ENCODE measurements around the gene TNFRSF4.

The TNFRSF4 gene

GRCh38 chr1:1204998-1205768, 8.8 kb downstream of the TNFRSF4 start:
- H3K4me3 ChIP-seq (replicated peaks; ENCODE audit: low read depth, low read length), result no peak overlapping the region
- no peak for DNase-seq (ENCODE audit: low read depth)
- no peak for TF ChIP-seq CTCF (IDR thresholded peaks at IDR 0.05; ENCODE audit: low read length, missing control alignments)

GRCh38 chr1:1204425-1204920, 9.5 kb downstream of the TNFRSF4 start:
- no peak for DNase-seq (ENCODE audit: low read depth)
- no peak for TF ChIP-seq CTCF (IDR thresholded peaks at IDR 0.05; ENCODE audit: low read length, missing control alignments)
- H3K4me3 ChIP-seq (replicated peaks; ENCODE audit: low read depth, low read length), result no peak overlapping the region

GRCh38 chr1:1203561-1204424, 10.2 kb downstream of the TNFRSF4 start:
- TF ChIP-seq CTCF (IDR thresholded peaks at IDR 0.05; ENCODE audit: low read length, missing control alignments), result no peak
- H3K4me3 ChIP-seq (replicated peaks; ENCODE audit: low read depth, low read length), result no peak overlapping the region
- DNase-seq (ENCODE audit: low read depth), result no peak

- no peak overlapping the region for H3K4me3 ChIP-seq (replicated peaks; ENCODE audit: low read depth, low read length)
- DNase-seq (ENCODE audit: low read depth), result no peak
- TF ChIP-seq CTCF (IDR thresholded peaks at IDR 0.05; ENCODE audit: low read length, missing control alignments), result no peak
Measured at GRCh38 chr1:1202831-1203560, 11.0 kb downstream of the TNFRSF4 start.

- peak overlapping the region; percentile 12 for H3K4me3 ChIP-seq (replicated peaks; ENCODE audit: low read depth, low read length)
- DNase-seq (ENCODE audit: low read depth), result peak; percentile 63
- TF ChIP-seq CTCF (IDR thresholded peaks at IDR 0.05; ENCODE audit: low read length, missing control alignments), result no peak
Measured at GRCh38 chr1:1200876-1201810, 12.8 kb downstream of the TNFRSF4 start.
